Tibial nerve (tissue), 4 donors: ENCODE results near the gene RSRC2. TPM values are rescaled to one million over a fixed set of nuclear protein-coding genes. Genes with fewer than 3 reads are reported as not detected.

Experiments used
- DNase-seq, 2 donors: peaks; one replicate each; pipeline ENCODE4 v3.0.0-alpha.2; 2019; ENCODE audit warnings: low spot score in 2 of 2
- H3K27ac ChIP-seq, 4 donors: fragments of 200-600 bp; sonication (generic) in 3 of 4; one replicate each; pipeline ENCODE4 v1.5.1; 2017 to 2019; ENCODE audit warnings: mild to moderate bottlenecking in 1 of 4
- H3K27me3 ChIP-seq, 2 donors: fragments of 200-600 bp; sonication (generic) in 1 of 2; one replicate each; pipeline versions ENCODE4 v1.5.1 to v1.6.0; 2017 to 2019
- H3K36me3 ChIP-seq, 3 donors: fragments of 200-600 bp; sonication (generic); one replicate each; pipeline ENCODE4 v1.5.1; 2018 to 2019
- H3K4me1 ChIP-seq, 4 donors: fragments of 200-600 bp; sonication (generic) in 3 of 4; one replicate each; pipeline ENCODE4 v1.5.1; 2017 to 2019
- H3K4me3 ChIP-seq, 4 donors: fragments of 200-600 bp; sonication (generic) in 3 of 4; one replicate each; pipeline ENCODE4 v1.5.1; 2017 to 2019; ENCODE audit warnings: mild to moderate bottlenecking in 1 of 4, moderate library complexity in 1 of 4
- H3K9me3 ChIP-seq, 4 donors: fragments of 200-600 bp; sonication (generic) in 3 of 4; one replicate each; pipeline ENCODE4 v1.5.1; 2017 to 2019
- EP300 ChIP-seq, 2 donors: sonication (generic); formaldehyde crosslinking; IDR thresholded peaks; one replicate each; pipeline ENCODE4 v1.6.1; 2017; ENCODE audit warnings: antibody characterized with exemption in 2 of 2, mild to moderate bottlenecking in 1 of 2
- POLR2A ChIP-seq, 2 donors: fragments of 450-650 bp; IDR thresholded peaks; one replicate each; pipeline ENCODE4 v1.6.1; 2017; ENCODE audit warnings: antibody characterized with exemption in 2 of 2, mild to moderate bottlenecking in 2 of 2, moderate library complexity in 2 of 2
- WGBS, 2 donors: methylation state at CpG; one replicate each; pipeline ENCODE4 v1.1.5; 2018; 5-methylcytosine and 5-hydroxymethylcytosine counted together
- small RNA-seq: library from RNA; depleted of rRNA; stranded (forward); fragments of <200 nt; gene quantifications from one replicate; pipeline ENCODE3, GENCODE V24; 2016
- total RNA-seq, 4 donors: library from RNA; depleted of rRNA; stranded (reverse); fragments of >200 nt; gene quantifications; one replicate each; pipeline ENCODE4 v1.1.0, GENCODE V29; 2016
- TF ChIP-seq, protein P1 (sequence below), 5 experiments: fragments of 200-600 bp in 3 of 5; fragments of 450-650 bp in 2 of 5; sonication (generic) in 3 of 5; IDR thresholded peaks; one replicate each; pipeline ENCODE4 v1.5.1; 2016 to 2019; ENCODE audit warnings: antibody characterized with exemption in 5 of 5, mild to moderate bottlenecking in 3 of 5, moderate library complexity in 2 of 5

RSRC2 gene
- total RNA-seq, 4 donors from 2014 or later = 66.6 to 128 (median 80.7) TPM

DNA sequence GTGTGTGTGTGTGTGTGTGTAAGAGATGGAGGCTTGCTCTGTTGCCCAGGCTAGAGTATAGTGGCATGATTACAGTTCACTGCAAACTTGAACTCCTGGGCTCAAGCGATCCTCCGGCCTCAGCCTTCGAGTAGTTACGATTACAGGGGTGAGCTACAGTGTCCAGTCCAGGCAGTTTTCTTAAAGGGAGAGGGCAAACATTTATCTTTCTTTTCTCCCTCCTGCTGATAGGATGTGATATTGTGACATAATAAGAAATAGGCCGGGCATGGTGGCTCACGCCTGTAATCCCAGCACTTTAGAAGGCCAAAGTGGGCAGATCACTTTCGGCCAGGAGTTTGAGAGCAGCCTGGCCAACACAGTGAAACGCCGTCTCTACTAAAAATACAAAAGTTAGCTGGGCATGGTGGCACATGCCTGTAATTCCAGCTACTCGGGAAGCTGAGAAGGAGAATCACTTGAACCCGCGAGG, 72.5 kb downstream of the RSRC2 start:
- no peak overlapping the region for H3K4me3 ChIP-seq
- TF ChIP-seq, protein P1, sequence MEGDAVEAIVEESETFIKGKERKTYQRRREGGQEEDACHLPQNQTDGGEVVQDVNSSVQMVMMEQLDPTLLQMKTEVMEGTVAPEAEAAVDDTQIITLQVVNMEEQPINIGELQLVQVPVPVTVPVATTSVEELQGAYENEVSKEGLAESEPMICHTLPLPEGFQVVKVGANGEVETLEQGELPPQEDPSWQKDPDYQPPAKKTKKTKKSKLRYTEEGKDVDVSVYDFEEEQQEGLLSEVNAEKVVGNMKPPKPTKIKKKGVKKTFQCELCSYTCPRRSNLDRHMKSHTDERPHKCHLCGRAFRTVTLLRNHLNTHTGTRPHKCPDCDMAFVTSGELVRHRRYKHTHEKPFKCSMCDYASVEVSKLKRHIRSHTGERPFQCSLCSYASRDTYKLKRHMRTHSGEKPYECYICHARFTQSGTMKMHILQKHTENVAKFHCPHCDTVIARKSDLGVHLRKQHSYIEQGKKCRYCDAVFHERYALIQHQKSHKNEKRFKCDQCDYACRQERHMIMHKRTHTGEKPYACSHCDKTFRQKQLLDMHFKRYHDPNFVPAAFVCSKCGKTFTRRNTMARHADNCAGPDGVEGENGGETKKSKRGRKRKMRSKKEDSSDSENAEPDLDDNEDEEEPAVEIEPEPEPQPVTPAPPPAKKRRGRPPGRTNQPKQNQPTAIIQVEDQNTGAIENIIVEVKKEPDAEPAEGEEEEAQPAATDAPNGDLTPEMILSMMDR (IDR thresholded peaks at IDR 0.05) = no peak
- TF ChIP-seq POLR2A (IDR thresholded peaks at IDR 0.05) (no peak), EP300 (IDR thresholded peaks at IDR 0.05) (no peak)
- H3K4me1 ChIP-seq = no peaks in the 10 kb centered on the region
- WGBS, 2 donors = 75 to 78% methylated on average over 12 of the region's 12 CpGs
- DNase-seq = no peak
- no peaks in the 10 kb centered on the region for H3K9me3 ChIP-seq
- H3K36me3 ChIP-seq = no peaks in the 10 kb centered on the region
- H3K27me3 ChIP-seq = no peaks in the 10 kb centered on the region
- H3K27ac ChIP-seq = no peak overlapping the region

Small RNAs within 50 kb of the gene (small RNA-seq; reads per million reads assigned to genes)
- gene AC026333.1 (not detected), gene RF00411 (not detected)

Other genes with a start within 250 kb of the RSRC2 start
- 100 to 1,000 TPM in 1 of 4 donors, 10 to 100 TPM in 3; 89.2 to 105 (median 90.9) TPM for gene CLIP1, start 104.3 kb downstream of the RSRC2 start, total RNA-seq
- 10 to 100 TPM; 22.2 to 32.6 (median 27.4) TPM for gene ZCCHC8, start 26.0 kb downstream of the RSRC2 start, total RNA-seq
- gene KNTC1, start 313 bp upstream of the RSRC2 start, total RNA-seq = 10 to 100 TPM; 14.2 to 27.8 (median 19.7) TPM
- 1 to 10 TPM in 3 of 4 donors, not detected in 1; 2.3 to 6.3 (median 3.3) TPM for gene HCAR2, start 176.4 kb upstream of the RSRC2 start, total RNA-seq
- under 1 TPM in 1 of 4 donors, not detected in 3; 0.42 TPM for gene HCAR3, start 189.9 kb upstream of the RSRC2 start, total RNA-seq
- 1 to 10 TPM in 2 of 4 donors, under 1 TPM in 2; under 0.01 to 1.8 (median 1.1) TPM for gene HCAR1, start 203.9 kb upstream of the RSRC2 start, total RNA-seq
- 10 to 100 TPM; 12.6 to 25.1 (median 17.3) TPM for gene DENR, start 225.9 kb upstream of the RSRC2 start, total RNA-seq
- gene CCDC62, start 247.6 kb upstream of the RSRC2 start, total RNA-seq = 1 to 10 TPM in 2 of 4 donors, under 1 TPM in 2; 0.78 to 1.5 (median 1.2) TPM